ENCODE data around the gene SDHB. TPM values are rescaled to one million over a fixed set of nuclear protein-coding genes. Genes with fewer than 3 reads are reported as not detected.

Gene SDHB
- total and polyA plus RNA-seq, 2 of the 13 experiments (the other 11 are each of a cell fraction or from before 2014, with no cell fraction given): 136 to 142 TPM

DNA sequence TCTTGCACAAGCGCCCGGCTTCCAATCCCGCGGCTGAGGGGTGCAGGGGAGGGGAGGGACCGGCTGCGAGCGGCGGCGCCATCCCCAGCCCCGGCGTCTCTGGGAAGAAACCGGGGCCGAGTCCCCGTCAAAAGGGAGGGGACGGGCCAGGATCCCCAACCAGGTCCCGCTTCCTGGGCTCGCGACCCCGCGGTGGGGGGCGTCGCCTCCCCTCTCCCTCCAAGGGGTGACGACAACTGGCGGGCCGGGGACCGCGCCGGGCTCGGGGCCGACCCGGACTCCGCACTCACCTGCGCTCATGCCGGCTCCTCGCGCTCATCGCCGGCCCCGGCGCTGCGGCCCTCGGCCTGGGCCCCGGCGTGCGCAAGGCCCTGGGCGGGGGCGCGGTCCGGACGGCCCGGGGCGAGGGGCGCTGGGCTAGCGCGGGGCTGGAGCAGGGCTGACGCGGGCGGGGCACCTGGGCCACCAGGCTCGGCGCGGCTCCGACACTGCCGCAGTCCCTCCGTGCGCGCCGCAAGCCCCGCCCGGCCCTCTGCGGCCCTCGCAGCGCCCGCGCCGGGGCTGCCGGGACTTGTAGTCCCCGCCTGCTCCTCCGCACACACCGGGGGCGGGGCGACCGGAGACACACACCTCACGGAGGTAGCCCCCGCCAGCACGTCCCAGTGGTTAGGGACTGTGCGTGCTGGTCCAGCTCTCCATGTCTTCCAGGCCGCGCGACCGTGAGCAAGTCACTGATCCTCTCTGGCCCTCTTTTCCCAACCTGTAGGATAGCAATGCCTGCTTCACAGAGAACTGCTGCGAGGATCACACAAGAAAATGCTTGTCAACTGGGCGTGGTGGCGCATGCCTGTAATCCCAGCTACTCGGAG, 42.2 kb downstream of the SDHB start, which contains the start of gene ATP13A2 (continued):
- TF ChIP-seq RBFOX2 (IDR thresholded peaks at IDR 0.05; ENCODE audit: low read depth, low read length) (peak; percentile 51; the same call in 1 of the 2 replicates), ETV5 (CRISPR knock-in tag; IDR thresholded peaks at IDR 0.05; ENCODE audit: borderline replicate concordance) (peak; percentile 59; the same call in 1 of the 2 replicates), DDIT3 (CRISPR knock-in tag; IDR thresholded peaks at IDR 0.05) (no peak), NRL (CRISPR knock-in tag; IDR thresholded peaks at IDR 0.05; ENCODE audit: borderline replicate concordance) (no peak), MNT (IDR thresholded peaks at IDR 0.05) (no peak), ZBTB34 (CRISPR knock-in tag; IDR thresholded peaks at IDR 0.05) (no peak), PHF8 (CRISPR knock-in tag; IDR thresholded peaks at IDR 0.05) (peak; percentile 54; the same call in 1 of the 2 replicates), SP5 (CRISPR knock-in tag; IDR thresholded peaks at IDR 0.05; ENCODE audit: borderline replicate concordance, low read depth) (0 out of 2 replicates have a peak, but pooled peaks have one; percentile 17), ZNF564 (CRISPR knock-in tag; IDR thresholded peaks at IDR 0.05) (no peak), ZNF501 (CRISPR knock-in tag; IDR thresholded peaks at IDR 0.05) (no peak), PCBP1 (IDR thresholded peaks at IDR 0.05; ENCODE audit: borderline replicate concordance, low read depth, low read length) (no peak), ZNF18 (CRISPR knock-in tag; IDR thresholded peaks at IDR 0.05; ENCODE audit: insufficient replicate concordance) (no peak), ZNF841 (CRISPR knock-in tag; IDR thresholded peaks at IDR 0.05; ENCODE audit: borderline replicate concordance) (no peak), PLRG1 (conservative IDR thresholded peaks at IDR 0.05) (no peak), MAZ (IDR thresholded peaks at IDR 0.05; ENCODE audit: borderline replicate concordance, low read depth, low read length) (peak; percentile 92), MAZ (CRISPR knock-in tag; IDR thresholded peaks at IDR 0.05; ENCODE audit: low read depth) (peak; percentile 99)
- TF ChIP-seq, protein P1, sequence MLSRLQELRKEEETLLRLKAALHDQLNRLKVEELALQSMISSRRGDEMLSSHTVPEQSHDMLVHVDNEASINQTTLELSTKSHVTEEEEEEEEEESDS (CRISPR knock-in tag; IDR thresholded peaks at IDR 0.05; ENCODE audit: borderline replicate concordance): no peak
- TF ChIP-seq, protein P2, sequence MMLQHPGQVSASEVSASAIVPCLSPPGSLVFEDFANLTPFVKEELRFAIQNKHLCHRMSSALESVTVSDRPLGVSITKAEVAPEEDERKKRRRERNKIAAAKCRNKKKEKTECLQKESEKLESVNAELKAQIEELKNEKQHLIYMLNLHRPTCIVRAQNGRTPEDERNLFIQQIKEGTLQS (CRISPR knock-in tag; IDR thresholded peaks at IDR 0.05): no peak; the same call in 1 of the 2 replicates
- TF ChIP-seq, protein P3, sequence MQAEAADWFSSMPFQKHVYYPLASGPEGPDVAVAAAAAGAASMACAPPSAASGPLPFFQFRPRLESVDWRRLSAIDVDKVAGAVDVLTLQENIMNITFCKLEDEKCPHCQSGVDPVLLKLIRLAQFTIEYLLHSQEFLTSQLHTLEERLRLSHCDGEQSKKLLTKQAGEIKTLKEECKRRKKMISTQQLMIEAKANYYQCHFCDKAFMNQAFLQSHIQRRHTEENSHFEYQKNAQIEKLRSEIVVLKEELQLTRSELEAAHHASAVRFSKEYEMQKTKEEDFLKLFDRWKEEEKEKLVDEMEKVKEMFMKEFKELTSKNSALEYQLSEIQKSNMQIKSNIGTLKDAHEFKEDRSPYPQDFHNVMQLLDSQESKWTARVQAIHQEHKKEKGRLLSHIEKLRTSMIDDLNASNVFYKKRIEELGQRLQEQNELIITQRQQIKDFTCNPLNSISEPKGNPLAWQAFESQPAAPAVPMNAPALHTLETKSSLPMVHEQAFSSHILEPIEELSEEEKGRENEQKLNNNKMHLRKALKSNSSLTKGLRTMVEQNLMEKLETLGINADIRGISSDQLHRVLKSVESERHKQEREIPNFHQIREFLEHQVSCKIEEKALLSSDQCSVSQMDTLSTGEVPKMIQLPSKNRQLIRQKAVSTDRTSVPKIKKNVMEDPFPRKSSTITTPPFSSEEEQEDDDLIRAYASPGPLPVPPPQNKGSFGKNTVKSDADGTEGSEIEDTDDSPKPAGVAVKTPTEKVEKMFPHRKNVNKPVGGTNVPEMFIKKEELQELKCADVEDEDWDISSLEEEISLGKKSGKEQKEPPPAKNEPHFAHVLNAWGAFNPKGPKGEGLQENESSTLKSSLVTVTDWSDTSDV (CRISPR knock-in tag; IDR thresholded peaks at IDR 0.05): no peak

Data from HepG2 (cell line).